ENCODE results near the gene HDAC5. TPM values are rescaled to one million over a fixed set of nuclear protein-coding genes. Genes with fewer than 3 reads are reported as not detected.
"Not testable (repeated sequence)": the region's sequence is repeated elsewhere in the genome, so short reads cannot be mapped to it uniquely, and the experiment has no call there.

HDAC5 gene
- 10 to 100 TPM; 39.2 to 57.9 TPM for total RNA-seq
- long read RNA-seq, full-length matches to known transcripts: 12 of 88 reads
- long read RNA-seq, partial matches to known transcripts: 63 of 88 reads
- long read RNA-seq, other reads (novel, unspliced or antisense): 13 of 88 reads

GRCh38 chr17:44123356-44124117 is at the start of gene HDAC5:
HDAC5 (minus strand) TSS chr17:44123641; CDS start chr17:44117515, 6,126 bp downstream.
- ATAC-seq (peak; percentile 98), DNase-seq (peak; percentile 96)
- intact Hi-C loops (cut with DNase I): loop anchor here in 1 of 2 donors (5.0 kb wide), 1 partner anchor 61 kb away; no protein-coding TSS in a partner anchor

GRCh38 chr17:44171931-44172455 is 48.6 kb upstream of the HDAC5 start:
- intact Hi-C loops (cut with DNase I): no loop called here
- ATAC-seq (no peak), DNase-seq (no peak)

- DNase-seq (peak; percentile 46), ATAC-seq (peak; percentile 69 to 73)
- intact Hi-C loops (cut with DNase I): no loop called here
These were observed 47.2 kb upstream of the HDAC5 start, which contains the start of gene ASB16 for GRCh38 chr17:44170499-44171201. ASB16 (plus strand) TSS chr17:44170704; CDS start chr17:44170790, 86 bp downstream.

- DNase-seq (no peak), ATAC-seq (peak in 1 of 2 donors; percentile 5)
- intact Hi-C loops (cut with DNase I): no loop called here
These were observed 46.7 kb upstream of the HDAC5 start for GRCh38 chr17:44170135-44170498.

GRCh38 chr17:44167181-44167861 is 43.9 kb upstream of the HDAC5 start:
- DNase-seq (no peak), ATAC-seq (no peak)
- intact Hi-C loops (cut with DNase I): no loop called here

GRCh38 chr17:44164476-44164875 is 41.0 kb upstream of the HDAC5 start:
- ATAC-seq (no peak), DNase-seq (no peak)
- intact Hi-C loops (cut with DNase I): no loop called here

GRCh38 chr17:44159519-44160210 is 36.2 kb upstream of the HDAC5 start:
- intact Hi-C loops (cut with DNase I): no loop called here
- no peak for ATAC-seq
- DNase-seq: no peak

- no peak for DNase-seq
- ATAC-seq: no peak
- intact Hi-C loops (cut with DNase I): no loop called here
These were observed 32.0 kb upstream of the HDAC5 start for GRCh38 chr17:44155488-44155887.

- ATAC-seq: no peak
- no peak for DNase-seq
- intact Hi-C loops (cut with DNase I): no loop called here
These were observed 29.4 kb upstream of the HDAC5 start for GRCh38 chr17:44152875-44153274.

GRCh38 chr17:44149750-44150329 is 26.4 kb upstream of the HDAC5 start:
- ATAC-seq: no peak
- intact Hi-C loops (cut with DNase I): no loop called here
- no peak for DNase-seq

- intact Hi-C loops (cut with DNase I); DNase-seq; ATAC-seq: not testable (repeated sequence)
These were observed 25.6 kb upstream of the HDAC5 start for GRCh38 chr17:44149066-44149465.

GRCh38 chr17:44147812-44148211 is 24.4 kb upstream of the HDAC5 start:
- intact Hi-C loops (cut with DNase I): loop anchor here in 1 of 2 donors (2.0 kb wide), 1 partner anchor 21 kb away; no protein-coding TSS in a partner anchor
- DNase-seq (no peak), ATAC-seq (peak; percentile 18 to 59)

- DNase-seq (no peak), ATAC-seq (peak; percentile 39 to 70)
- intact Hi-C loops (cut with DNase I): loop anchor here in 1 of 2 donors (2.0 kb wide), 1 partner anchor 22 kb away; no protein-coding TSS in a partner anchor
These were observed 23.2 kb upstream of the HDAC5 start for GRCh38 chr17:44146375-44147346.

- DNase-seq (peak; percentile 57), ATAC-seq (peak in 1 of 2 donors; percentile 60)
- intact Hi-C loops (cut with DNase I): no loop called here
These were observed 21.7 kb upstream of the HDAC5 start for GRCh38 chr17:44144966-44145739.

- ATAC-seq; intact Hi-C loops (cut with DNase I); DNase-seq: not testable (repeated sequence)
These were observed 20.5 kb upstream of the HDAC5 start for GRCh38 chr17:44143921-44144320.
